ENCODE measurements around the gene SLC7A10. TPM values are rescaled to one million over a fixed set of nuclear protein-coding genes. Genes with fewer than 3 reads are reported as not detected.

SLC7A10 gene
- not detected in 2 replicates for total RNA-seq (2014; rRNA removed; shearing (Covaris generic))

- DNase-seq (ENCODE audit: low spot score): no peak
These were observed at the start of gene SLC7A10 for GRCh38 chr19:33225458-33225926. SLC7A10 (minus strand) TSS chr19:33225850; CDS start chr19:33225703, 147 bp downstream.

- no peak for DNase-seq (ENCODE audit: low spot score)
These were observed 49.3 kb upstream of the SLC7A10 start for GRCh38 chr19:33274663-33275558.

- DNase-seq (ENCODE audit: low spot score): peak; percentile 93
These were observed 48.4 kb upstream of the SLC7A10 start for GRCh38 chr19:33273881-33274662.

- no peak for DNase-seq (ENCODE audit: low spot score)
These were observed 47.6 kb upstream of the SLC7A10 start for GRCh38 chr19:33273065-33273736.

GRCh38 chr19:33271246-33272021, 45.8 kb upstream of the SLC7A10 start:
- no peak for DNase-seq (ENCODE audit: low spot score)

GRCh38 chr19:33270769-33271168, 45.1 kb upstream of the SLC7A10 start:
- no peak for DNase-seq (ENCODE audit: low spot score)

DNA sequence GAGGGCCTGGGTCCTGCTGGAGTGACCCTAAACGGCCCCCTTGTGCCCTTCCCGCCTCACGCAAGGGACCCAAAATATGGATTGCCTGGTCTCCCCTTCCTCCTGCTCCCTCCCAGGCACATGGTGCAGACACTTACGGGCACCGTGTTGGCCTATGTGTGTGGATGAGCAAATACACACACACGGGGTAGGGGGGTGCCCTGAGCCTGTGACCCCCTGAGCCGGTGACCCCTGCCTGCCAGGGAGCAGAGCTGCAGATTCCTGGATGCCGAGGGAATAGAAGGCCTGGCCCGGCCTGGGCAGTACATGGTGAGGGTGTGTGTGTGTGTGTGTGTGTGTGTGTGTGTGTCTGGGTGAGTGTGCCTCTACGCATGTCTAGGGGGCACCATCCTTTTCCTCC, 43.4 kb upstream of the SLC7A10 start:
- DNase-seq (ENCODE audit: low spot score): no peak

DNA sequence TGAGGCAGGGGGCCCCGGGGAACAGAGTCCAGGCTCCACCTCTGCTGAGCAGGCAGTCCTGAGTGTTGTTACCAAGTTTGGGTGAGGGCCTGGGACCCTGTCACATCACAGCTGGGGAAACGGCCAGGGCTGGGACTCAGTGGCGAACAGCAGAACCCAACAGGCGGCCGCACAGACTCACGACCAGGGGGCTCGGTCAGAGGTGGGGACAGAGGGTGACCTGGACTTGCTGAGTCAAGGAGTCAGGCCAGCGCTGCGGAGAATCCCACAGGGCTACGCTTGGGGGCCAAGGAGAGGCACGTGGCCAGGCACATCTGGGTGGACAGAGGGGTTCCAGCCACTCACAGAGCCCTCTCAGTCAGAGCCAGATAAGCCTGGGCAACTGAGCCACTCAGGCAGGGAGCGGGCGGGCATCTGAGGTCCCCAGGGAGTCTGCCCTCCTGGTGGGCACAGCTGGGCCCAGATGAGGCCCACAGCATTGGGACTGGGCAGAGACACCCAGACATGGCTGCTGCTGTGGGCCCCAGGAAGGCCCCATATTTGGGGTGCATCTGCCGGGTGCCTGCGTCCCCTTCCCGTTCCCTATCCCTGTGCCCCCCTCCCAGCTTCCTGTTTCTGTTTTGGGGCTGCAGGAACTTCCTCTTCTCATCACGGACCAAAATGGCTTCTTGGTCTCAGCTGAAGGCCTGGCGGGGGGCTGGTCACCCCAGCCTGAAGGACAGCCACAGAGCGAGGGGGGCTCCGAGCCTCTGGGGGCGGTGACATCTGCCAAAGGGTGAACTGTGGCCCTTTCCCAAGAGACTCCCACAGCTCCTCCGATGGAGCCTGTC, 42.7 kb upstream of the SLC7A10 start:
- no peak for DNase-seq (ENCODE audit: low spot score)

- DNase-seq (ENCODE audit: low spot score): no peak
These were observed 42.1 kb upstream of the SLC7A10 start for GRCh38 chr19:33267706-33268105.

GRCh38 chr19:33266974-33267484, 41.4 kb upstream of the SLC7A10 start:
- no peak for DNase-seq (ENCODE audit: low spot score)

DNA sequence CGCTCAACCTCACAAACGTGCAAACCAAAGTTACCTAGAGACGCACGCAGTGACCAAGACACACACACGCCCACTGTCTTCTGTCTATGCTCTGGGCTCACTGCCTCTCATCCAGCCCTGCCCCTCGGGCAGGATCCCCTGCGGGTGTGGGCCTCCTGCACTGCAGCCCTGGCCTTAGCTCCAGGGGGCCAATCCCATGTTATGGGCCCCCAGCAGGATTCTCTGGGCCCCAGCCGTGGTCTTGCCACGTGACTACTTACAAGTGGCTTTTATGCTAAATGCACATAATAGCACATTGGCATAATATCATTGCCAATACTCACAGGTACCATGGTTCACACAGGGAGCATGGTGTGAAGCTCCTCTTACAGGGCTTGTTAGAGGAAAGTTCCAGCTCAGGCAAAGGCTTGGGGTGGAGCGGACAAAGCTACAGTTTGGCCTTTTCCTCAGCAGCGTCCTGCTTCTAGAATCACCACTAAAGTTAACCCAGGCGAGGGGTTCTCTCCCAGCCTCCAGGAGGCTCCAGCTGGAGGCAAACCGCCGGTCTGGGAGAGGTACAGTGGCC, 39.3 kb upstream of the SLC7A10 start:
- no peak for DNase-seq (ENCODE audit: low spot score)

GRCh38 chr19:33263325-33264023, 37.8 kb upstream of the SLC7A10 start:
- no peak for DNase-seq (ENCODE audit: low spot score)

DNA sequence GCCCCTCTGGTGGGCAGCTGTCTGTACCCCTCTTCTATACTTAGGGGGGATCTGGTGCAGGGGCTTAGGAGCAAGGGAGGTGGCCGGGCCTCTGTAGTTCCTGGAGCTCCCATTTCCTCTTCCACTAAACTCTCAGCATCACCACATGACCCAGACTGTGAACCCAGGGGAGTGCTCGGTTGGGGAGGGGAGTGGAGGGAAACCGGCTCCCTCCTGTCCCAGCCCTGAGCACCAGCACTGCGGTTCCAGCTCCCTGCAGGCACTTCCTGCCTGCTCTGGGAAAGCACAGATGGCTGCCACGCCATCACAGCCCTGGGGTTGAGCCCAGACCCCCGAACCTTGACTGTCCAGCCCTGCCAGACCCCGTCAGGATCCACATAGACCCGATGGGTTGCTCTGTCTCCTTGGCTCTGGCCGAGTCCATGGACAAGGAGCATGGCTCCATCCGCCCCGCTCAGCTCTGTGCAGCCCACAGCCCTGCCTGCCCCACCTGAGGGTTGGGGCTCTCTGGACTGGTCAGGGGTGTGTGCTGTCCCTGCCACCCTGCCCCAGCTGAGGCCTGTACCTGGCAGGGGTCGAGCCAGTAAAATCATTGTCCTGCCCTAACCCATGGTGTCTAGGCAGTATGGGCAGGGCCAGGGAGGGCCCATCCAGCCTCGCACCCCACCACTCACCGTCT, 36.0 kb upstream of the SLC7A10 start:
- DNase-seq (ENCODE audit: low spot score): no peak

GRCh38 chr19:33260628-33261418, 35.2 kb upstream of the SLC7A10 start:
- no peak for DNase-seq (ENCODE audit: low spot score)

DNA sequence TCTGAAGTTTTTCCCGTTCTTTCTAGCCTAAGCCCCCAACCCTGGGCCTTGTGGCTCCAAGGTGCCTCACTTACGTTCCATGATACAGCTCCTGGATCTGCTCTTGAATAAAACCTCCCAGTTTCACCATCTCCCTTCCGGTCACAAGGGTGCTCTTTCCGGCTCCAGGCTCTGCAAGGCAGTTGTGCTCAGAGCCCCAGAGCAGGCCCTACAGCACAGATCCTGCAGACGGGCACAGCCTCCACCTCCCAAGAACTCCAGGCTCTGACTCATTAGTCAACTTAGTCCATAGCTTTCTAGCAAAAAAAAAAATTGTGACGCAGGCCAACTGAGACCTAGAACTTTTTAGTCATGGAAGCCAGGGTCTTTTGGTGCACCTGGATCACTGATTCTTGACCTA, 33.9 kb upstream of the SLC7A10 start:
- no peak for DNase-seq (ENCODE audit: low spot score)

GRCh38 chr19:33257828-33258227, 32.2 kb upstream of the SLC7A10 start:
- DNase-seq (ENCODE audit: low spot score): no peak

GRCh38 chr19:33256261-33256660, 30.6 kb upstream of the SLC7A10 start:
- no peak for DNase-seq (ENCODE audit: low spot score)

- no peak for DNase-seq (ENCODE audit: low spot score)
These were observed 30.1 kb upstream of the SLC7A10 start for GRCh38 chr19:33255781-33256180.

Data from H4 (cell line).